Naive thymus-derived CD4-positive, alpha-beta T cell (primary cell): Measurements from ENCODE around the gene ZNF202. TPM values are rescaled to one million over a fixed set of nuclear protein-coding genes. Genes with fewer than 3 reads are reported as not detected.
"Not testable (repeated sequence)": the region's sequence is repeated elsewhere in the genome, so short reads cannot be mapped to it uniquely, and the experiment has no call there.

Experiments
- ATAC-seq: fragments of 150-1000 bp; cut with Tn5 transposase; 2 replicates; pipeline ENCODE4 v1.10.0; 2021; ENCODE audit warnings: mild to moderate bottlenecking, moderate library complexity
- CTCF ChIA-PET: fragments of 350-600 bp; sonication (Branson Sonifier 250); formaldehyde crosslinking; loops from one replicate; lab custom pipeline; 2021; ENCODE audit warnings: antibody characterized with exemption; lab: Charles Lee
- POLR2A ChIA-PET: fragments of 350-600 bp; sonication (Branson Sonifier 250); formaldehyde crosslinking; loops from one replicate; lab custom pipeline; 2021; ENCODE audit warnings: antibody characterized with exemption, inconsistent platforms; lab: Charles Lee
- DNase-seq, 9 donors: peaks; one replicate each; pipeline versions ENCODE4 v3.0.0 to v3.0.0-alpha.2; 2020 to 2022; ENCODE audit warnings: mixed read lengths in 1 of 9
- H3K27ac ChIP-seq: one replicate; pipeline ENCODE4 v1.7.0; 2013; ENCODE audit warnings: mild to moderate bottlenecking, low read depth, low read length, moderate library complexity
- H3K27me3 ChIP-seq, 2 donors: one replicate each; pipeline ENCODE4 v1.7.0; 2013; ENCODE audit warnings: low read length in 2 of 2, mild to moderate bottlenecking in 2 of 2, moderate library complexity in 2 of 2; ENCODE audit not compliant: control insufficient read depth in 2 of 2, insufficient read depth in 2 of 2
- H3K36me3 ChIP-seq, 3 experiments: 1 replicate in 2 of 3; 2 replicates in 1 of 3; pipeline ENCODE4 v1.7.0; 2013; ENCODE audit warnings: low read length in 3 of 3, mild to moderate bottlenecking in 3 of 3, moderate library complexity in 1 of 3; ENCODE audit not compliant: insufficient read depth in 3 of 3, control insufficient read depth in 2 of 3
- H3K4me1 ChIP-seq, 2 donors: one replicate each; pipeline ENCODE4 v1.7.0; 2013; ENCODE audit warnings: low read length in 2 of 2, mild to moderate bottlenecking in 2 of 2, moderate library complexity in 1 of 2; ENCODE audit not compliant: control insufficient read depth in 2 of 2, insufficient read depth in 2 of 2
- H3K4me3 ChIP-seq: 2 replicates; pipeline ENCODE4 v1.7.0; 2013; ENCODE audit warnings: mild to moderate bottlenecking, low read length
- H3K9me3 ChIP-seq, 3 experiments: 1 replicate in 2 of 3; 2 replicates in 1 of 3; pipeline ENCODE4 v1.7.0; 2013; ENCODE audit warnings: low read length in 3 of 3; ENCODE audit not compliant: control insufficient read depth in 2 of 3
- H3K27ac Mint-ChIP-seq, 9 donors: one replicate each; pipeline ENCODE4 v1.8.0; 2020 to 2022; ENCODE audit warnings: mixed read lengths in 9 of 9, mild to moderate bottlenecking in 8 of 9, moderate library complexity in 5 of 9, inconsistent platforms in 2 of 9
- H3K27me3 Mint-ChIP-seq, 5 donors: one replicate each; pipeline ENCODE4 v1.8.0; 2021 to 2022; ENCODE audit warnings: mixed read lengths in 5 of 5, mild to moderate bottlenecking in 1 of 5
- H3K36me3 Mint-ChIP-seq, 5 donors: one replicate each; pipeline ENCODE4 v1.8.0; 2020 to 2022; ENCODE audit warnings: mixed read lengths in 5 of 5, mild to moderate bottlenecking in 3 of 5, inconsistent platforms in 1 of 5
- H3K4me1 Mint-ChIP-seq, 7 donors: one replicate each; pipeline ENCODE4 v1.8.0; 2020 to 2022; ENCODE audit warnings: mixed read lengths in 7 of 7, mild to moderate bottlenecking in 3 of 7, inconsistent platforms in 1 of 7
- H3K4me3 Mint-ChIP-seq, 10 donors: one replicate each; pipeline ENCODE4 v1.8.0; 2020 to 2022; ENCODE audit warnings: mild to moderate bottlenecking in 10 of 10, mixed read lengths in 10 of 10, moderate library complexity in 6 of 10, inconsistent platforms in 2 of 10
- H3K9me3 Mint-ChIP-seq, 11 donors: one replicate each; pipeline ENCODE4 v1.8.0; 2020 to 2022; ENCODE audit warnings: mixed read lengths in 11 of 11, mild to moderate bottlenecking in 4 of 11, inconsistent platforms in 1 of 11, moderate library complexity in 1 of 11
- intact Hi-C, 2 donors: fragments of 100-400 bp; cut with micrococcal nuclease; formaldehyde crosslinking; loops; one replicate each; pipeline ENCODE4 v1.15.1; 2023
- polyA plus RNA-seq, 2 donors: library from polyadenylated mRNA; unstranded; fragments of 300-500 nt; fragmentation: Illumina TruSeq; gene quantifications; one replicate each; pipeline ENCODE4 v1.2.3, GENCODE V29; 2021
- total RNA-seq, 6 experiments: library from RNA in 5 of 6; stranded (reverse) in 5 of 6; gene quantifications; 1 replicate in 5 of 6; 2 replicates in 1 of 6; pipeline ENCODE4 v1.2.3 and lab custom pipeline; 2021 to 2026

ZNF202 gene
- total and polyA plus RNA-seq, 7 experiments from 2014 or later: 5.8 to 27.0 (median 15.9) TPM

GRCh38 chr11:123729602-123730001 lies 11.9 kb downstream of the ZNF202 start:
- H3K4me1 Mint-ChIP-seq: peaks cover 0 to 9% (median 0%) of the 10 kb centered on the region in 7 donors
- Histone ChIP-seq H3K27ac (no peak overlapping the region), H3K27me3 (no peaks in the 10 kb centered on the region), H3K9me3 (peaks cover 0 to 25% (median 10%) of the 10 kb centered on the region in 3 experiments), H3K4me1 (no peaks in the 10 kb centered on the region), H3K4me3 (no peak overlapping the region), H3K36me3 (peaks cover 23 to 68% (median 41%) of the 10 kb centered on the region in 3 experiments)
- DNase-seq (no peak), ATAC-seq (no peak)
- POLR2A ChIA-PET: no interaction called here
- peak overlapping the region in 1 of 9 donors; percentile 72 for H3K27ac Mint-ChIP-seq
- H3K9me3 Mint-ChIP-seq: peaks cover 8 to 44% (median 24%) of the 10 kb centered on the region in 11 donors
- intact Hi-C loops: no loop called here
- H3K36me3 Mint-ChIP-seq: peaks cover 7 to 52% (median 10%) of the 10 kb centered on the region in 5 donors
- H3K4me3 Mint-ChIP-seq: no peak overlapping the region
- no peaks in the 10 kb centered on the region for H3K27me3 Mint-ChIP-seq
- CTCF ChIA-PET: no interaction called here

GRCh38 chr11:123725995-123726655 lies 15.3 kb downstream of the ZNF202 start:
- ATAC-seq (no peak), DNase-seq (no peak)
- H3K9me3 Mint-ChIP-seq: peaks cover 8 to 60% (median 25%) of the 10 kb centered on the region in 11 donors
- H3K36me3 ChIP-seq: peaks cover 23 to 60% (median 41%) of the 10 kb centered on the region in 3 experiments
- no peak overlapping the region for H3K4me3 Mint-ChIP-seq
- no peak overlapping the region for H3K27ac ChIP-seq
- no peak overlapping the region for H3K4me3 ChIP-seq
- peak overlapping the region in 1 of 9 donors; percentile 46 for H3K27ac Mint-ChIP-seq
- peaks cover 0 to 52% (median 11%) of the 10 kb centered on the region in 5 donors for H3K36me3 Mint-ChIP-seq
- intact Hi-C loops: no loop called here
- peaks cover 0 to 25% (median 10%) of the 10 kb centered on the region in 3 experiments for H3K9me3 ChIP-seq
- no peaks in the 10 kb centered on the region for H3K4me1 Mint-ChIP-seq
- H3K4me1 ChIP-seq: no peaks in the 10 kb centered on the region
- no peaks in the 10 kb centered on the region for H3K27me3 ChIP-seq
- ChIA-PET CTCF (no interaction called here), POLR2A (no interaction called here)
- H3K27me3 Mint-ChIP-seq: no peaks in the 10 kb centered on the region

GRCh38 chr11:123719452-123719851 lies 22.0 kb downstream of the ZNF202 start:
- Mint-ChIP-seq H3K4me3 (no peak overlapping the region), H3K27me3 (peaks cover 9 to 27% (median 16%) of the 10 kb centered on the region in 5 donors), H3K4me1 (peaks cover 0 to 1% (median 0%) of the 10 kb centered on the region in 7 donors), H3K36me3 (peaks cover 0 to 11% (median 3%) of the 10 kb centered on the region in 5 donors), H3K27ac (no peak overlapping the region), H3K9me3 (peaks cover 0 to 15% (median 0%) of the 10 kb centered on the region in 11 donors)
- DNase-seq (no peak), ATAC-seq (no peak)
- intact Hi-C loops: no loop called here
- H3K4me1 ChIP-seq: no peaks in the 10 kb centered on the region
- POLR2A ChIA-PET: no interaction called here
- no peaks in the 10 kb centered on the region for H3K9me3 ChIP-seq
- CTCF ChIA-PET: interaction anchor here (0.7 to 2.0 kb wide), 2 partner anchors 9 to 28 kb away, joined by 3 to 6 read pairs; no protein-coding TSS in a partner anchor
- H3K27ac ChIP-seq: no peak overlapping the region
- no peaks in the 10 kb centered on the region for H3K27me3 ChIP-seq
- H3K4me3 ChIP-seq: no peak overlapping the region
- H3K36me3 ChIP-seq: no peaks in the 10 kb centered on the region

- H3K27me3 Mint-ChIP-seq: peaks cover 10 to 35% (median 18%) of the 10 kb centered on the region in 5 donors
- Histone ChIP-seq H3K27ac (no peak overlapping the region), H3K4me3 (no peak overlapping the region), H3K9me3 (no peaks in the 10 kb centered on the region), H3K27me3 (no peaks in the 10 kb centered on the region), H3K4me1 (no peaks in the 10 kb centered on the region), H3K36me3 (no peaks in the 10 kb centered on the region)
- H3K4me1 Mint-ChIP-seq: peaks cover 0 to 1% (median 0%) of the 10 kb centered on the region in 7 donors
- H3K4me3 Mint-ChIP-seq: no peak overlapping the region
- intact Hi-C loops: no loop called here
- ATAC-seq (no peak), DNase-seq (no peak)
- H3K9me3 Mint-ChIP-seq: peaks cover 0 to 5% (median 0%) of the 10 kb centered on the region in 11 donors
- POLR2A ChIA-PET: no interaction called here
- H3K36me3 Mint-ChIP-seq: peaks cover 0 to 5% (median 2%) of the 10 kb centered on the region in 5 donors
- H3K27ac Mint-ChIP-seq: no peak overlapping the region
- CTCF ChIA-PET: interaction anchor here (0.7 to 2.0 kb wide), 2 partner anchors 8 to 11 kb away, joined by 3 to 6 read pairs; no protein-coding TSS in a partner anchor
These were observed 23.0 kb downstream of the ZNF202 start for GRCh38 chr11:123718469-123718868.

- ChIA-PET POLR2A (no interaction called here), CTCF (interaction anchor here (1.2 kb wide), 1 partner anchor 11 kb away, joined by 4 read pairs; no protein-coding TSS in a partner anchor)
- ATAC-seq (no peak), DNase-seq (no peak)
- Mint-ChIP-seq H3K27ac (no peak overlapping the region), H3K9me3 (peaks cover 0 to 2% (median 0%) of the 10 kb centered on the region in 11 donors), H3K36me3 (peaks cover 0 to 2% (median under 1%) of the 10 kb centered on the region in 5 donors), H3K4me3 (no peak overlapping the region), H3K27me3 (peaks cover 10 to 36% (median 20%) of the 10 kb centered on the region in 5 donors), H3K4me1 (peaks cover 0 to 1% (median 0%) of the 10 kb centered on the region in 7 donors)
- no peak overlapping the region for H3K27ac ChIP-seq
- intact Hi-C loops: no loop called here
- no peaks in the 10 kb centered on the region for H3K36me3 ChIP-seq
- H3K27me3 ChIP-seq: no peaks in the 10 kb centered on the region
- no peak overlapping the region for H3K4me3 ChIP-seq
- H3K4me1 ChIP-seq: no peaks in the 10 kb centered on the region
- no peaks in the 10 kb centered on the region for H3K9me3 ChIP-seq
These were observed 23.4 kb downstream of the ZNF202 start for GRCh38 chr11:123718063-123718462.

GRCh38 chr11:123712627-123713026 lies 28.8 kb downstream of the ZNF202 start:
- H3K9me3 Mint-ChIP-seq: not testable (repeated sequence)

More at GRCh38 chr11:123712627-123713026, 28.8 kb downstream of the ZNF202 start:
- H3K36me3 Mint-ChIP-seq, H3K4me3 ChIP-seq, ATAC-seq, CTCF ChIA-PET, H3K4me3 Mint-ChIP-seq, POLR2A ChIA-PET, DNase-seq, H3K36me3 ChIP-seq, H3K27ac ChIP-seq, H3K27me3 ChIP-seq, H3K4me1 ChIP-seq, H3K27ac Mint-ChIP-seq, H3K4me1 Mint-ChIP-seq, intact Hi-C loops, H3K9me3 ChIP-seq: not testable (repeated sequence)
- peaks cover 10 to 41% (median 29%) of the 10 kb centered on the region in 5 donors for H3K27me3 Mint-ChIP-seq
